WI38 (cell line): ENCODE results near the gene SCCPDH.
"Not testable (repeated sequence)": the region's sequence is repeated elsewhere in the genome, so short reads cannot be mapped to it uniquely, and the experiment has no call there.

Experiments
- H3K4me3 ChIP-seq: 2 replicates; pipeline ENCODE4 v1.5.1; 2011; ENCODE audit warnings: low read depth, mild to moderate bottlenecking, control low read depth, low read length
- TF ChIP-seq, protein P1 (sequence below): IDR thresholded peaks from 2 replicates; pipeline ENCODE4 v1.5.1; 2012; ENCODE audit warnings: low read depth, mild to moderate bottlenecking, control low read depth, low read length

The SCCPDH gene

DNA sequence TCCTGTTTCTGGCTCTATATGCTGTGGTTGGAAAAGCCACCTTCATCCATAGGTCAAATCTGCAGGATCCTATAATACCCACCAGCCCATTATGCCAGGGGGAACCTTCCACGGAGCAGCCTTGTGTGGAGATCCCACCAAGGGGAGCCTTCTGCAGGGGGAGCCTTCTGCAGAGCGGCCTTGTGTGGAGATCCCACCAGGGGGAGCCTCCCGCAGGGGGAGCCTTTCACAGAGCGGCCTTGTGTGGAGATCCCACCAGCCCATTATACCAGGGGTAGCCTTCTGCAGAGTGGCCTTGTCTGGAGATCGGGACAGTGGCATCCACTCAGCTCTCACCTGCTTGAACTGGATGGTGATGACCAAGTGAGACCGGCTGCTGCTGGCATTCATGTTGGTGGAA, 85.3 kb downstream of the SCCPDH start:
- TF ChIP-seq, protein P1, sequence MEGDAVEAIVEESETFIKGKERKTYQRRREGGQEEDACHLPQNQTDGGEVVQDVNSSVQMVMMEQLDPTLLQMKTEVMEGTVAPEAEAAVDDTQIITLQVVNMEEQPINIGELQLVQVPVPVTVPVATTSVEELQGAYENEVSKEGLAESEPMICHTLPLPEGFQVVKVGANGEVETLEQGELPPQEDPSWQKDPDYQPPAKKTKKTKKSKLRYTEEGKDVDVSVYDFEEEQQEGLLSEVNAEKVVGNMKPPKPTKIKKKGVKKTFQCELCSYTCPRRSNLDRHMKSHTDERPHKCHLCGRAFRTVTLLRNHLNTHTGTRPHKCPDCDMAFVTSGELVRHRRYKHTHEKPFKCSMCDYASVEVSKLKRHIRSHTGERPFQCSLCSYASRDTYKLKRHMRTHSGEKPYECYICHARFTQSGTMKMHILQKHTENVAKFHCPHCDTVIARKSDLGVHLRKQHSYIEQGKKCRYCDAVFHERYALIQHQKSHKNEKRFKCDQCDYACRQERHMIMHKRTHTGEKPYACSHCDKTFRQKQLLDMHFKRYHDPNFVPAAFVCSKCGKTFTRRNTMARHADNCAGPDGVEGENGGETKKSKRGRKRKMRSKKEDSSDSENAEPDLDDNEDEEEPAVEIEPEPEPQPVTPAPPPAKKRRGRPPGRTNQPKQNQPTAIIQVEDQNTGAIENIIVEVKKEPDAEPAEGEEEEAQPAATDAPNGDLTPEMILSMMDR: no peak
- H3K4me3 ChIP-seq: no peak overlapping the region

DNA sequence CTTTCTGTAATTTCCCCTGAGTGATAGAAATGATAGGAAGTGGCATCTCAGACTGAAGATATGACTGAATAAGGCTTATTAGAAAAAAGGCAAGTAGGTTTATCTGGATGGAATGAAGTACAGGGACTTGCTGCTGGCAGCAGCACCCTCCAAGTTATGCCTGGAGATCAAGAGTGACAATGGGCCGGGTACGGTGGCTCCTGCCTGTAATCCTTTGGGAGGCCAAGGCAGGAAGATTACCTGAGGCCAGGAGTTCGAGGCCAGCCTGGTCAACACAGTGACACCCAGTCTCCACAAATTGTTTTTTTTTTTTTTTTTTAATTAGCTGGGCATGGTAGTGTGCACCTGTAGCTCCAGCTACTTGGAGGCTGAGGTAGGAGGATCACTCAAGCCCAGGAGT, 87.8 kb downstream of the SCCPDH start:
- no peak overlapping the region for H3K4me3 ChIP-seq
- TF ChIP-seq, protein P1: no peak

DNA sequence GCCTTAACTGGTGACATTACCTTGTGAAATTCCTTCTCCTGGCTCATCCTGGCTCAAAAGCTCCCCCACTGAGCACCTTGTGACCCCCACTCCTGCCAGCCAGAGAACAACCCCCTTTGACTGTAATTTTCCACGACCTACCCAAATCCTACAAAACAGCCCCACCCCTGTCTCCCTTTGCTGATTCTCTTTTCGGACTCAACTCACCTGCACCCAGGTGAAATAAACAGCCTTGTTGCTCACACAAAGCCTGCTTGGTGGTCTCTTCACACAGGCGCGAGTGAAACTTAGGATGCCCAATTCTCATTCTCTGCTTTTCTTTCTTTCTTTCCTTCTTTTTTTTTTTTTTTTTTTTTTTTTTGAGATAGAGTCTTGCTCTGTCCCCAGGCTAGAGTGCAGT, 89.1 kb downstream of the SCCPDH start:
- H3K4me3 ChIP-seq: not testable (repeated sequence)

DNA sequence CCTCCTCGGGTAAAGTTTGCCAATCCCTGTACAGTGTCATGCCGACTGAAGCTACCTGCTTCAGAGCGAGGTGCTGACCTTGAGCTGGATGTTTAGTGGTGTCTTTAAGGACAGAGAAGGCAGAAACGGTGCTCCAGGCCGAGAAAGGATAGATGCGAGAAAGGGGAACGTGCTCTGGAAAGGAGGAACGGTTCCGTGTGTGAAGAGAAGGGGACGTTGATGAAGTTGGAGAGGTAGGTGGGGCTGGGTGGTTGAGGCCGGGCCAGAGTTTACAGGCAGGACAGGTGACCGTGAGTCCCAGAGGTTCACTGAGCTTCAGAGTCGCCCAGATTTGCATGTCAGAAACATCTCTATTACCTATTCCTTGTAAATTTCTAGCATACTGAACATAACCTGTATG, 90.7 kb downstream of the SCCPDH start:
- no peak overlapping the region for H3K4me3 ChIP-seq

DNA sequence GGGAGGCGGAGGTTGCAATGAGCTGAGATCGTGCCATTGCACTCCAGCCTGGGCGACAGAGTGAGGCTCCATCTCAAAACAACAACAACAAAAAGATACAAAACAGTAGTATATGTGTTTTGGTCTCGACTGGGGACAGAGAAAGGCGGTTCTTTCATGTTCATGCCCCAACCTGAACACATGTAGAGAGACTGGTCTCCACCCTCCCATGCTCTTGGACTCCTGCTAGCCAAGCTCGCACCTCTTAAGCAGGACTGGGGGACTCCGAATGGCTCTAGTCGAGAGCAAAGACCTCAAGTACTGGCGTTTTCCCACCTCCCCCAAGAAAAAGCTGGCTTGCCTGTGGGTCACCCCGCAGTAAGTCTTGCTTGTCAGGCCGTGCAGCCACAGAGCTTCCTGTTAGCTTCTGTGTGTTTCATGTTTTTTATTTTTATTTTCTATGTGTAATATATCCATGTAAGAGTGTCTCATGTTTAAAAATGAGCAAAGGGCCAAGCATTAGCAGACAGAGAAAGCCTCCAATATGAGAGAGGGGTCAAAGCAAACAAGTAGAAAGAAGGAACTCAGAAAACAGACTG, 91.6 kb downstream of the SCCPDH start:
- no peak overlapping the region for H3K4me3 ChIP-seq
- TF ChIP-seq, protein P1: no peak

More for the DNA sequence above, 90.7 kb downstream of the SCCPDH start:
- TF ChIP-seq, protein P1: no peak
